ENCODE results near the gene PTGDR.

The PTGDR gene

DNA sequence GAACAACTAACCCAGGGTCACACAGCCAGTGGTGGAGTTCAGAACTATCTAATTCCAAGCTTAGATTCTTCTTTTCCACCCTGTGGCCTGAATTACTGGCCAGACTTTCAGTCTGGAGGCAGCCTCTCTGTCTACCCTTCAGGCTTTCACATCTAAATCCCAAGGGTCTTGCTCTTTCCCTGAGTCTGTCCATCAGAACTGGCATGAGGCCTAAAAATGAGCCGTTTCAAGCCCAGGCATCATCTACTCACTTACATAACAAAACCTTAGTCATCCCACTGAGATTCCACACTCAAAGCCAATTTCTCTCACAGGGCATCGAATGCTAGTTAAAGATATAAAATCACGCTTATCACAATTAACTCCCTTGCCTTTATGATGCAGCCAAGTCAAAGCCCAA, 1.3 kb upstream of the PTGDR start:
- DNase-seq: no peak

DNA sequence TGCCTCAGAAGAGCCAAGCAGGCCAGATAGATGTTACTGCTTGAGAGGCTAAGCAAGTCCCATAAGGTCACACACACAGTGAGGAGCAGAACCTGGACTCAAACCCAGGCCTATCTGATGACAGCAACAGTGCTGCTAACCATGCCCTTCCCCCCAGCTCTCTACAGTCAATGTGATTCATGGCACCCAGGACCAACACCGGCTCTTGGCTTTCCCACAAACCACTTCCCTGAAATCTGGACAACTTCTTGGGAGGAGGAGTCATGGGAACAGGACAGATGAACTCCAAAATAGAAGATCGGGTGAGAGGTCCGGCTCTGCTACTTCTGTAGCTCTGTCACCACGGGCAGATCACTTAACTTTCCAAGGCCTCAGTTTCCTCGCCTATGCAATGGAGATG, 716 bp upstream of the PTGDR start:
- no peak for DNase-seq

DNA sequence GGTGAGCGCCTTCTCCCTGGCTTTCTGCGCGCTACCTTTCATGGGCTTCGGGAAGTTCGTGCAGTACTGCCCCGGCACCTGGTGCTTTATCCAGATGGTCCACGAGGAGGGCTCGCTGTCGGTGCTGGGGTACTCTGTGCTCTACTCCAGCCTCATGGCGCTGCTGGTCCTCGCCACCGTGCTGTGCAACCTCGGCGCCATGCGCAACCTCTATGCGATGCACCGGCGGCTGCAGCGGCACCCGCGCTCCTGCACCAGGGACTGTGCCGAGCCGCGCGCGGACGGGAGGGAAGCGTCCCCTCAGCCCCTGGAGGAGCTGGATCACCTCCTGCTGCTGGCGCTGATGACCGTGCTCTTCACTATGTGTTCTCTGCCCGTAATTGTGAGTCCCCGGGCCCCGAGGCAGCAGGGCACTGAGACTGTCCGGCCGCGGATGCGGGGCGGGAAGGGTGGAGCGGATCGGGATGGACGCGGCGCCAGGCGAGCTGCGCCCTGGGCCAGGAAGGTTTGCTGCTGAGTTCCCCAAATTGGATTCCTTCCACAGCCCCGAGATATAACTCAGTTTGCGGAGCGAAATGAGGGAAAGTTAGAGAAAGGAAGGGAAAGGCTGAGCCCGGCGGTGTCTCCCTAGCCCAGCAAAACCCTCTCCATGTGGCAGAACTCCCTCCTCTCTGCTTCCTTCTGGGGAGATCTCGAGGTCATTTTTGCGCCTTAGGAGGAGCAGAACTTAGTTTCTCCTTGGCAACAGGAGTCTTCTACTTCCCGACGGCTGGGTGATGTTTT, 972 bp downstream of the PTGDR start:
- DNase-seq: no peak

DNA sequence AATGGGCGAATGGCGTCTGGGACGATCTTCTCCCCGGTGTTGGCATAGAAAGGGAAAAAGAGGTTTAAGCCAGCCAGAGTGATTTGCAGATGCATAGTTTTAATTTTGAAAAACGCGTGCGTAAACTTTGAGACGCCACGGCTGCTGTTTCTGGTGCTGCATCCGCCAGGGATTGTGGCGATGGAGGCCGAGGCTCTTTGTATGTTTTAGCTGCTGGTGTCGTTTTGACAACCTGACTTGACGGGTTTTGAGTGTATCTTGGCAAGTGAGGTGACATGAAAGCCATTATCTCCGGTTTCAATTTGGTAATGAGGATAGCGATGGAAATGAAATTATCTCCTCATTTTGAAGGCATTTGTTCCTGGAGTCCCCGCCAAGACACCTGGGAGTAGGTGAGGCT, 1.6 kb downstream of the PTGDR start:
- DNase-seq: no peak

DNA sequence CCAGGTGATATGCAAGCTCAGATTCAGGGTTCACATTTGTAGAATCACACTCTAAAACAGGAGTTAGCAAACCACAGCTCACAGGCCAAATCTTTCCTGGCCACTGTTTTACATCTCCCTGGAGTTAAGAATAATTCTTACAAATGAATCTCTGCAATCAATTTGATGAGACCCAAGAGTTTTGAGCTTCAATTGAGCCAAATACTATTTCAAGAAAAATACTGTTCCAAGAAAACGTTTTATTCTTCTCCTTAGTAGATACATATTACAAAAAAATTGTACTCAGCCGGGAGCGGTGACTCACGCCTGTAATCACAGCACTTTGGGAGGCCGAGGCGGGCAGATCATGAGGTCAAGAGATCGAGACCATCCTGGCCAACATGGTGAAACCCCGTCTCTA, 2.5 kb downstream of the PTGDR start:
- no peak for DNase-seq

DNA sequence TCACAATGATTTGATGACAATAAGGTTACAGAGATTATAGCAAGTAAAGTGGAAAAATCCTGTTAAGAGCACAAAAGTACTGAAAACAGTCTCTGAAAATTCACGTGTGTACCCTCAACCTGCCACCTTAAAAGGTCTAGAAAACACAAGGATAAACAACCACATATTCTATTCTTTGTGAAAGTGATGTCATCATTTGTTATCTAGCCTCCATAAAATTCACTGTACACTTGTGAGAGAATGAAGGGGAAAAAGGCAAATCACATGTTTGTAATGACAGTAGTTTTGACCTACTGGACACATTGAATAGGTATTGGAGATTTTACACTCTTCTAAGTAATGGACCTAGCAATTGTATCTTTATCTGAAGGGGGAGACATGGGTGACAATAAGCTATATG, 4.0 kb downstream of the PTGDR start:
- DNase-seq: no peak

- DNase-seq: no peak
These were observed 4.9 kb downstream of the PTGDR start for GRCh38 chr14:52272375-52272774.

DNA sequence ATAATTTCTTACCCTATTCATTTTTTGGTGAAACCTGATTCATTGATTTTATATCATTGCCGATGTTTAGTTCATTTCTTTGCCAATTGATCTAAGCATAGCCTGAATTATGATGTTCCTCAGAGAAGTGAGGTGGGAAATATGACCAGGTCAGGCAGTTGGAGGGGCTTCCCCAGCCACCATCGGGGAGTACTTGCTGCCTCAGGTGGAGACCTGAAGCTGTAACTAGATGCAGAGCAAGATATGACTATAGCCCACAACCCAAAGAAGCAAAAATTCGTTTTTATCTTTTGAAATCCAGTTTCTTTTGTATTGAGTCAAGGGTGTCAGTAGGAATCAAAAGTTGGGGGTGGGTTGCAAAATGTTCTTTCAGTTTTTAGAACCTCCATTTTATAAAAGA, 7.9 kb downstream of the PTGDR start:
- no peak for DNase-seq

DNA sequence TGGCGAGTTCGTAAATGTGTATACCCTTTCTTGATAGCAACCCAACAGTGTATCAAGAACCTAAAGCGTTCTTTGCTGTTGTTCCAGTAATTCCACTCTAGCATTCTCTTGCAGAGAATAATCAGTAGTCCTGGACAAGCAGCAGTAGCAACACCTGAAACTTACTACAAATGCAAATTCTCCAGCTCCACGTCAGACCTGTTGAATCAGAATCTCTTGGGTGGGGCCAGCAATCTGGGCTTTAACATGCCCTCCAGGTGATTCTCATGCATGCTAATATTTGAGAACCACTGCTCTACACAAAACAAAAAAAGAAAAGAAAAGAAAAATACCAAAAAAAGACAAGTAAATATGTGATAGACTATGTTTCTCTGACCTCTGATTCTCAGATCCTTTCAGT, 10.1 kb downstream of the PTGDR start:
- DNase-seq: no peak

GRCh38 chr14:52279408-52279807, 11.9 kb downstream of the PTGDR start:
- no peak for DNase-seq

DNA sequence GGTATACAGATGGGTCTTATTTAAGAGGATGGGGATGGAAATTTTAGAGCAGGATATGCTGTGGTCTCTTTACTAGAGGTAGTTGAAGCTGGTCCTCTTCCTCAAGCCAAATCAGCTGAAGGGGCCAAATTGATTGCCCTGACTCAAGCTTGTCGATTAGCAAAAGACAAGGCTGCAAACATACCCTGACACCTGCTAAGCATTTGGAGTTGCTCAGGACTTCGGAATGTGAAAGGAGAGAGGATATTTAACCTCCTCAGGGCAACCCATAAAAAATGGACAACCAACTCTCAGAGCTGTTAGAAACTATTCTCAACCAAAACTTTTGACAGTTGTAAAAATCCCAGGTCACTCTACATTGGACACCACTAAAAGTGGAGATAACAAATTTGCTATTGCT, 15.6 kb downstream of the PTGDR start:
- DNase-seq: no peak

GRCh38 chr14:52286661-52287649, 19.5 kb downstream of the PTGDR start:
- no peak for DNase-seq

DNA sequence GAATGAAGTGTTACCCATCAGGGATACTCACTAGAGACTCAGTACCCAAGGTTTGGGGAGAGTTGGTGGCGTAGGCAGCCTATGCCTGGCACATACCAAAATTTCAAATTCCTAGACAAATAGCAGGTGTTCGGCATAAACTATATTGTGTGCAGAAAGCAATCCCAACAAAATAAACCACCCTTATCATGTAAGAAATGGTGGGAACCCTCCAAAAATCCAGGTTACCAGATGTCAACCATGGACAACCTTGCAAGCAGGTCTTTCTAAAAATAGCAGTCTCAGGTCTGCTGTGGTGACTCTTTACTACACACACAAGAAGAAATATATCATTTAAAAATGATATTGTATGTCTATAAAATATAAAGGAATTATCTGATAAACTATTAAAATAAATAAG, 28.9 kb downstream of the PTGDR start:
- no peak for DNase-seq

DNA sequence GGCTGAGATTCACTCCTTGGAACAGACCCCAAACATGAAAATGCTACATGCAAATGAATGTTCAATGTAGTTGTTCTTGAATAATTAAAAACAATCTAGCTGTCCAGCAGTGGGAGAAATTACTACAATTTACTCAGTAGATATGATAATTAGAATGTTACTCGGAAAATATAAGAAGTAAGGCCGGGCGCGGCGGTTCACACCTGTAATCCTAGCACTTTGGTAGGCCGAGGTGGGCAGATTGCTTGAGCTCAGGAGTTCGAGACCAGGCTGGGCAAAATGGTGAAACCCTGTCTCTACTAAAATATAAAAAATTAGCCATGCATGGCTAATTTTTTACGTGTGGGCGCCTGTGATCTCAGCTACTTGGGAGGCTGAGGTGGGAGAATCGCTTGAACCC, 31.3 kb downstream of the PTGDR start:
- DNase-seq: no peak

DNA sequence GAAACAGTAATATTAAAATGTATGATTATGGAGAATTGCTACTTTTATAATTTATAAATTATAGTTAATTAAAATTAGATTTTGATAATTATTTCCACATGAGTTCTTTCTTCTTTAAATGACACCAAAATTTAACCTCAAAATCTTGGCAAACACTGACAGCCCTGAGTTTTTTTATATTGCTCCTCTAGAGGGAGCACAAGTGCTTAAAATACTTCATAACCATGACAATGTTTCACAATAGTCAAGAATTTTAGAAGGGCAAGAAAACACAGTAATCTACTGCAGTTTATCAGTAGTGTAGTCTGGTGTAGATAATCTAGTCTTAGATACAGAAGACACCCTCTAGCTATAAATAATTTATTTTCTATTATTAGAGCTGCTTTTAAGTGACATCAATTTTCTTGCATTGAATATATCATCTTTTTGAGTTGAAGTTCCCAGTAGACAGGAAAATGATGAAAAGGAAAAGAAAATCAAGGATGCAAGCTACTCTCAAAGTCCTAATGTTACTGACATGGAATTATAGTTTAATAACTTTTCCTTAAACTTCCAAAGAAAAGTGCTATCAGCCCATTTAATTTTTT, 32.3 kb downstream of the PTGDR start:
- no peak for DNase-seq

- DNase-seq: no peak
These were observed 35.7 kb downstream of the PTGDR start for GRCh38 chr14:52303236-52303635.

DNA sequence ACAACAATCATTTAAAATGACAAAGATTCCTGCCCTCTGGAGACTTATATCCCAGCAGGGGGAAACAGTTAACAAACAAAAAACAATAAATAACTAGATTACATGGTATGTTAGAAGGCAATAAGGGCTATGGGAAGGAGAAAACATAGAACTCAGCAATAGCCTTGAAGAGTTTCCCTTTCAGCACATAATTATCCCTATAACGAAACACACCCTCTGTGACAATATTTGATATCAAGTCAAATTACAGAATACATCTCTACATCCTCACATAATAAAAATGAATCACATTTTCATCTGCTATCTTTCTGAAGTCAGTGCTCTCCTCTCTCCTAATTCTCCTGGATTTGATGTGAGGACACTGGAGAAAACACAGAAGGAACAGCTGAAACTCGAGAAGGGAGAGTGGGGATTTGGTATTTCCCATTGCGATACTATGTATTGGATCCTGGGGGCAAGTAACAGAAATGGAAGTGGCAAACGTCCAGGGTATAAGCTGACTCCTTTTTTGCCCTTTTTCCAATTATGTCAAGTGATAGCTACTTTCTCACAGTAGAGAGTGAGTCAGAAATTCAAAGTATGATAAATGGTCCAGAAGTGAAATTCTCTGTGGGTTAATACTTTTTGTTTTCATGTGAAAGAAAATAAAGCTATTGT, 36.9 kb downstream of the PTGDR start:
- no peak for DNase-seq

GRCh38 chr14:52305014-52305413, 37.5 kb downstream of the PTGDR start:
- DNase-seq: no peak

GRCh38 chr14:52307376-52307775, 39.9 kb downstream of the PTGDR start:
- DNase-seq: no peak

- no peak for DNase-seq
These were observed 40.4 kb downstream of the PTGDR start for GRCh38 chr14:52307905-52308304.

GRCh38 chr14:52310541-52310940, 43.0 kb downstream of the PTGDR start:
- no peak for DNase-seq

GRCh38 chr14:52312931-52313355, 45.4 kb downstream of the PTGDR start:
- DNase-seq: no peak

DNA sequence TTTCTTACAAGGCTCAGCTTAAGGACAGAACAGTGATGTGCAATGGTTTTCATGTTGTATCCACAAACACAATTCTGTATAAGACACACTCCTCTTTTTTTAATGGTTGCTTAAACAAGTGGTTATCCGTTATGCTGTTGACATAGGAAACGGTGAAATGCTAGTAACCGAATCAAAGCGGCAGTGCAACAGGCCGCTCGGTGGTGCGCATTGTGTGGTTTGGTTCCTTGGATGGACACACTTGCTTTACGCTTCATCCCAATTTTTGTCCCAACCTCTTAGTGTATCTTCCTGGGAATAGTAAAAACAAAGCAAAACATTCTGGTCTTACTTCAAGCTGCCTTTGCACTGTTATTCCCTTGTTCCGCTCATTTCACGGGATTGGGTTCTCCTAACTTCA, 46.0 kb downstream of the PTGDR start:
- DNase-seq: no peak
